ENCODE results near the gene EZR. TPM values are rescaled to one million over a fixed set of nuclear protein-coding genes. Genes with fewer than 3 reads are reported as not detected.

EZR gene
- total RNA-seq, 3 donors from 2014 or later: 29.1 to 154 (median 59.3) TPM

GRCh38 chr6:158737710-158738615 is 81.2 kb downstream of the EZR start:
- no peaks in the 10 kb centered on the region for H3K27me3 ChIP-seq
- no peaks in the 10 kb centered on the region for H3K36me3 ChIP-seq
- TF ChIP-seq POLR2A (IDR thresholded peaks at IDR 0.05) (no peak), CTCF (IDR thresholded peaks at IDR 0.05) (no peak), POLR2AphosphoS5 (IDR thresholded peaks at IDR 0.05) (no peak)
- H3K9me3 ChIP-seq: peaks cover 0 to 14% of the 10 kb centered on the region in 2 donors
- H3K4me3 ChIP-seq: no peak overlapping the region
- no peaks in the 10 kb centered on the region for H3K4me1 ChIP-seq
- intact Hi-C loops (cut with DNase I; ENCODE audit: low total_unique reads): no loop called here
- no peak for DNase-seq (ENCODE audit: low spot score in 2 of 2)
- no peak overlapping the region for H3K27ac ChIP-seq

GRCh38 chr6:158737082-158737709 is 82.0 kb downstream of the EZR start:
- H3K4me3 ChIP-seq: no peak overlapping the region
- H3K4me1 ChIP-seq: no peaks in the 10 kb centered on the region
- no peak overlapping the region for H3K27ac ChIP-seq
- intact Hi-C loops (cut with DNase I; ENCODE audit: low total_unique reads): no loop called here
- H3K36me3 ChIP-seq: no peaks in the 10 kb centered on the region
- H3K9me3 ChIP-seq: peaks cover 0 to 14% of the 10 kb centered on the region in 2 donors
- no peaks in the 10 kb centered on the region for H3K27me3 ChIP-seq
- DNase-seq (ENCODE audit: low spot score in 2 of 2): no peak
- TF ChIP-seq CTCF (IDR thresholded peaks at IDR 0.05): no peak
- TF ChIP-seq POLR2AphosphoS5 (IDR thresholded peaks at IDR 0.05): no peak

GRCh38 chr6:158735009-158735408 is 84.2 kb downstream of the EZR start:
- no peak for TF ChIP-seq POLR2AphosphoS5 (IDR thresholded peaks at IDR 0.05)
- TF ChIP-seq CTCF (IDR thresholded peaks at IDR 0.05): no peak
- no peak for TF ChIP-seq POLR2A (IDR thresholded peaks at IDR 0.05)
- Histone ChIP-seq H3K9me3 (peaks cover 0 to 14% of the 10 kb centered on the region in 2 donors), H3K27me3 (no peaks in the 10 kb centered on the region), H3K4me3 (no peak overlapping the region), H3K4me1 (no peaks in the 10 kb centered on the region), H3K27ac (no peak overlapping the region), H3K36me3 (no peaks in the 10 kb centered on the region)
- intact Hi-C loops (cut with DNase I; ENCODE audit: low total_unique reads): no loop called here
- no peak for DNase-seq (ENCODE audit: low spot score in 2 of 2)

- DNase-seq (ENCODE audit: low spot score in 2 of 2): no peak
- Histone ChIP-seq H3K4me1 (no peaks in the 10 kb centered on the region), H3K27me3 (no peaks in the 10 kb centered on the region), H3K27ac (no peak overlapping the region), H3K4me3 (no peak overlapping the region), H3K9me3 (peaks cover 0 to 9% of the 10 kb centered on the region in 2 donors), H3K36me3 (no peaks in the 10 kb centered on the region)
- intact Hi-C loops (cut with DNase I; ENCODE audit: low total_unique reads): no loop called here
- TF ChIP-seq POLR2A (IDR thresholded peaks at IDR 0.05): no peak
- TF ChIP-seq POLR2AphosphoS5 (IDR thresholded peaks at IDR 0.05): no peak
- TF ChIP-seq CTCF (IDR thresholded peaks at IDR 0.05): no peak
These were observed 88.6 kb downstream of the EZR start for GRCh38 chr6:158730541-158730907.

- H3K4me3 ChIP-seq: no peak overlapping the region
- peaks cover 0 to 9% of the 10 kb centered on the region in 2 donors for H3K9me3 ChIP-seq
- H3K36me3 ChIP-seq: no peaks in the 10 kb centered on the region
- no peak for TF ChIP-seq CTCF (IDR thresholded peaks at IDR 0.05)
- no peak for TF ChIP-seq POLR2AphosphoS5 (IDR thresholded peaks at IDR 0.05)
- TF ChIP-seq POLR2A (IDR thresholded peaks at IDR 0.05): no peak
- no peak overlapping the region for H3K27ac ChIP-seq
- H3K27me3 ChIP-seq: no peaks in the 10 kb centered on the region
- intact Hi-C loops (cut with DNase I; ENCODE audit: low total_unique reads): no loop called here
- H3K4me1 ChIP-seq: no peaks in the 10 kb centered on the region
- no peak for DNase-seq (ENCODE audit: low spot score in 2 of 2)
These were observed 89.1 kb downstream of the EZR start for GRCh38 chr6:158729906-158730540.

Data from breast epithelium (tissue), 4 donors.